GM19372 (cell line): Measurements from ENCODE around the gene COL5A2.

Experiments
- ATAC-seq: cut with Tn5 transposase; IDR thresholded peaks from one replicate; pipeline ENCODE4 v1.9.1; 2021; ENCODE audit warnings: mild to moderate bottlenecking, low read depth, moderate library complexity; ENCODE audit not compliant: unreplicated experiment

COL5A2 gene

DNA sequence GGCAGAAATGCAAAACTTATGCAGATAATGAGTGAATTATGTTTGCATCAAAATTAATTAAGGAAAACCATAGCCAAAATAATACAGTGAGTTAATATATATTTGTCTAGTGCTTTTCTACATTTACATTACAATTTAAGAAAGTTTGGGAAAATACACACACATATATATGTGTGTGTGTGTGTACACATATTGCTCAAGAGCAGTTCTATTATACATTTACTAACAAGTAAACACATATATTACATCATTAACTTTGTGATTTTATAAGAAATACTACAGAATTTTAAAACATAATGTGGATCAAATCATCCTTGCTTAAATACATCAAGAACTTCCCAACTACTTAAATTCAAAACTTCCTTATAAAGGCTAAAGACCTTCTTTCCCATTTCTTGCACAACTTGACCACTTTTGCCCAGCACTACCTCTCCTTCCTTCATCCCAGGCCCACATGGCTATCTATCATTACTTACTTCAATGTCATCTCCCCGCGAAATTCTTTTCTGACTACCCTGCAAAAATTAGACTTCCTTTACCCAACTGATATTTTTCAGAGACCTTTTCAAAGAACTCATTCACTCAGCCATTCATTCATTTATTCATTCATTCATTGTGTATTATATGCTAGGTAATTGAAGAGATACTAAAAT, 68.4 kb downstream of the COL5A2 start:
- ATAC-seq, result no peak

GRCh38 chr2:189109921-189110397, 69.6 kb downstream of the COL5A2 start:
- peak; percentile 87 for ATAC-seq

DNA sequence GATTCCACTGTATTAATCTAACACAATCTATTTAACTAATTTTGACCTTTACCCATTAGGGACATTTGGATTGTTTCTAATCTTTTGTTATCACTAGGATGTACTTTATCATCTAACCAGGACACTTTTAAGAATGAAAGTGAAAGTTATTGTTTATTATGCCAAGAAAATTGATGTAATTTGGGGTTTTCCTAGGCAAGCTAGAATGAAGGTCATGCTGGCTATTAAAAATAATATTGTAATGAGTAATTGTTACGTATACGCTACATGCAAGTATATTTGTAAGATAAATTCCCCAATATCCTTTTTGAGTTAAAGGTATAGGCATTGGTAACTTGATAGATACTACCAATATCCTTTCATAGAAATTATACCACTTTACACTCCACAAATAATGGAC, 74.6 kb downstream of the COL5A2 start:
- no peak for ATAC-seq

DNA sequence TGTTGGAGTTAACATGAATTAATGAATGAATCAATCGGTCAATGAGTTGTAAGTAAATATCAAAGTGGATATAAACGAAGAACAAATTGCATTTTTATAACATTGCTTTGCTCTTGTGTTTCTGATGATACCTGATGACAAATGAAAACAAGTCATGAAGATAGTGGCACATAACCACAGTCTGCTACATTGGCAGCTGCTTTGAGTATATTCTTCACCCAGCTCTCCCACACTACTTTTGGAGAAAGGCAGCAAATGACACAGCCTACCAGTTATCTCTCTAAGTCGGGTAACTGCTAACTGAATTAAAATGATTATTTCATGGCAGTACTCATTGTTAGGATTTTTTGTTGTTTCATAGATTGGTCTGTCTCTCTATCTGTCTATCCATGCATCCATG, 76.8 kb downstream of the COL5A2 start:
- no peak for ATAC-seq

DNA sequence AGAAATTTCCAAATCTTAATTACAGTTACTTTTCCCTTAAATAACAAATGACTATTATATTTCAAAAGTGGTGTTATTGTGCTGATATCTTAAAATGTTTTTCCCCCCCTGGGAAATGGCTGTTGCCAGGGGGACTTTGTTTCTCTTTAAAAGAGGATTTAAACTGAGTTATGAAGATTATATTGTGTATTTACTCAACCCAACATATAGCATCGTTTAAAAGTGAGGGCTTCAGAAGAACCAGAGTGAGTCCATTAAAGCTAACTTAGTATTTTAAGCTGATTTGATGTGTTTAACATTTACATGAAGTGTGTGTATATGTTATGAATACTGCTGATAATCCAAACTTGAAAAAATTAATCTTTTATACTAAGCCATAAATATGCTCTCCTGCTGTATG, 81.6 kb downstream of the COL5A2 start:
- no peak for ATAC-seq

DNA sequence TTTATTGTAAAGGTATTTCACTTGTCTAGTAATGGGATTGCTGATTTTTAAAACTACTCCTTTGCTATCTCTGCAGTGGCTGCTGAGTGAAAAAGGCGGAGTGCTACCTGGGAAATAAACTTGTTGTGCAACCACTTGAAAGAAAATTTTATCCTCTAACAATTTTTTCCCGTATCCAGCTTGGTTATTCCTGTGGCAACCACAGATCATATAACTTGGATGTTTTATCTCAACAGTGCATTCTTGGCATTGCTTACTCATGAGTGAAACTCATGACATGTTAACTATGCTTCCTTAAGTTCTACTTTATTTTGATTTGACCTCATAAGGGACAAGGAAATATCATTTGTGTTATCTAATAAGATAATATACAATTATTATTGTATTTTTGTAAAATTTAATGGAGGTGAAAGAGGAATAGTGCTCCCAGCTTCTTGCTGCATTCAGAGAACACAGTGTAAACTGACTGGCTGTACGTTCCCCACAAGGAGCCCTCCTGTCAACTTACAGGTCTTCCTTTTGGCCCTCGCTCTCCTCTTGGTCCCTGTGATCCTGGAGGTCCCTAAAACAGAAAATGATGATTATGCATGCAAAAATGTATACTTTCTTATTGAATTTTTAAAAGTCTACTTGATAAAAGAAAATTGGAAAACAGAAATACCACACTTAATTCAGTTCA, 82.7 kb downstream of the COL5A2 start:
- no peak for ATAC-seq

GRCh38 chr2:189095101-189095500, 84.5 kb downstream of the COL5A2 start:
- no peak for ATAC-seq

DNA sequence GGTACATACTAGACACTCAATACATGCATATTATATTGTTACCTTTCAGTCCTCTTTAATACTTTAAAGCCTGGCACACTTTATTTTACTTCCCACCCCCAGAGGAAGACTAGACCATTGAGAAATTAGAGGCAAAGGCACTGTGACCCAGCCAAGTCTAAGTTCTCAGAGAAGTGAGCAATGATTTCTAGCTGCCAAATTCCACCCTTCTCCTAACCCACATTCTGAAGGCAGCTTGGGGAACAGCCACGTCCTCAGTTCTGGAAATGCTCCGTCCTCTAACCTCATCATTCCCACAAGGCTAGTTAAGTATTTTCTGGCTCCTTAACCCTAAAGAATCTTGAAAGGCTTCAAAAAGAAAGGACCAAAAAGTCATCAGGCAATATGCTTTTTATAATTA, 86.6 kb downstream of the COL5A2 start:
- no peak for ATAC-seq

GRCh38 chr2:189091253-189091652, 88.3 kb downstream of the COL5A2 start:
- no peak for ATAC-seq

GRCh38 chr2:189088591-189089205, 90.9 kb downstream of the COL5A2 start:
- no peak for ATAC-seq

GRCh38 chr2:189086710-189087109, 92.9 kb downstream of the COL5A2 start:
- ATAC-seq, result no peak

DNA sequence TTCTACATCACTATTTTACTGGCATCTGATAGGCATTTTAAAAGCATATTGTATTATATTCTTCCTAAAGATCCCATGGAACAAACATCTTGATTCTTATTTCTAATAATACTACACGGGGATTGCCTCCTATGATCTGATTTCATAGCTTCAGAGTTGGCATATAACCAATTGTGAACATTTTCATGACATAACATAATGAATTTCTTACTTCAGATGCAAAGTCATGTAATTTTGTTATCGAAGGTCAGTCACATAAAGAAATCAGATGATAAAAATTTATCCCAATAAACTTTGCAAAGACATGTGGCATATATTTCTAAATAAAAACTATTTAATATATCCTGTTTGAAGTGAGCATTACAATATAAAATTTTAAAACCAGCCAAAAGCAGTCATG, 93.3 kb downstream of the COL5A2 start:
- no peak for ATAC-seq

GRCh38 chr2:189083606-189084005, 96.0 kb downstream of the COL5A2 start:
- ATAC-seq, result no peak

DNA sequence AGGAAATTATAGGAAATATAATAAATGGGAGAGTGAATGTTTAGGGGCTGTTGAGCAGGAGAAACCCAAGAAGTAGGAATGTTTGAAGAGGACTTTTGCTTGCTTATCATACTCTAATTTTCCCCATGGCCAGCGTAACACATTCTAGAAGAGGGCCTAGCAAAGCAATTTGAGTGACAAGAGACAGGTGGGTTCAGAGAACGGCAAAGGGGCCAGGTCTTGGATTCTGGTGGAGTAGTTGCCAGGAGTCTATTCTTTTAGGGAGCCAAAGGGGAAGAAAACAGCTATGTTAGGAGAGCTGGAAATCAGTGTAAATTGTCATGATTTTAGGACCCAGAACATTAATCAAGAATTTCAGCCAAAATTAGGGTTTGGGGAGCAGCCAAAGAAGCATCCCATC, 96.5 kb downstream of the COL5A2 start:
- no peak for ATAC-seq

DNA sequence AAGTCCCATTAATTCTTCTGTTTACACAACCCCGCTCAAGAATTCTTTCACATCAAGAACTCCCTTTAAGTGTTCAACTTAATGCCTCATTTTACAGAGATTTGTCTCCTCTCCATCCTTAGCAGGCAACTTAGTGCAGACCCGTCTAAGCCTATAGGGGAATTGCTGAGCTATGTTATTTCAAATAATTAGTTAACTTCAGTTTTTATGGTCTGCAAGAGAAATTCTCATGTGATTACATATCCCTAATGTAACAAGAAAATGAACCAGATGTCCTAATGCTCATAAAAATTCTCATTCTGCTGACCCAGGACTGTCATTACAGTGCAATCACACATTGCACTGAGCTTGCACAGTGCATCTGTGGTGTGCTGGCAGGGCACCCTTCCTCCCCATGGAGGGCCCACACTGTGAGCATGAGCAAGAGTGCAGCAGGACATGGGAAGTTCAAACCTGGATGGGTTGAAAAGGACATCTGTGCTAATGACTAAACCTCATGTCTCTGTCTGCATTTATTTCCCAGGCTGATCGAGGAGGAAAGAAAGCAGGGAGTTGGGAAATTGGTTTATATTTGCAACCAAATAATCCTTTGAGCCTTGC, 97.1 kb downstream of the COL5A2 start:
- ATAC-seq, result no peak

- no peak for ATAC-seq
Measured at GRCh38 chr2:189076572-189076971, 103.0 kb downstream of the COL5A2 start.

DNA sequence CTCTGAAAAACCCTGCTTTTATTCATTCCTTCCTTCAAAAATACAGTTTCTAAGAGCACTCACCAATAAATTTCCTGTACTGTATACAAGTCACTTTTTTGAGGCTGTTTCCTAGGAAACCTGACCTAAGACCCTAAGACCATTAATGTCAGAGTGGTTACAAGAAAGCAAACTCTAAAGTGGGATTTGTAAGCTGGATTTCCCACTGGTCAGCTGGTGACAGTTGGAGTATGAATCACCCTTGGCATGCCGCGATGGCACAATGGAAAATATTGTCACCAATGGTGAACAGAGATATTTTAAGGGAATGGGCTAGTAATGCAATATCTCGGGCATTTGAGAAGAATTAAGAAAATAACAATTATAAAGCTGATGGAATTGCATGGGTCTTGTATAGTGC, 103.4 kb downstream of the COL5A2 start:
- no peak for ATAC-seq

DNA sequence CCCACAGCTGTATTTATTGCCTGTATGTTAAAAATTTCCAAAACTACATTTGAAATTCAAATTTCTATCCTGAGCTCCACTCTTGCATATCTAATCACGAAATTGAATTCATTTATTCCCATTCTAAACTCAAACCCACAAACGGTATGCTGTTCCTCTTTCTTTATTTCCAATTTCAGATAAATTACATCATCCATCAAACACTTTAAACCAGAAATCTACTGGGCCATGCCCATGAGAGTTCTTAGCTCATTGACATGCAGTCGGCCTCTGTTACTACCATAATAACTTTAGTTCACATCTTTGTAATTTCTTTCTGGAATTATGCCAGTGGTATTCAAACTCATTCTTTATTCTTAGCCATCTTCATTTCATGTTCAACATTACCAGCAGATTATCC, 105.1 kb downstream of the COL5A2 start:
- ATAC-seq, result no peak

- ATAC-seq, result no peak
Measured at GRCh38 chr2:189072036-189072435, 107.5 kb downstream of the COL5A2 start.

DNA sequence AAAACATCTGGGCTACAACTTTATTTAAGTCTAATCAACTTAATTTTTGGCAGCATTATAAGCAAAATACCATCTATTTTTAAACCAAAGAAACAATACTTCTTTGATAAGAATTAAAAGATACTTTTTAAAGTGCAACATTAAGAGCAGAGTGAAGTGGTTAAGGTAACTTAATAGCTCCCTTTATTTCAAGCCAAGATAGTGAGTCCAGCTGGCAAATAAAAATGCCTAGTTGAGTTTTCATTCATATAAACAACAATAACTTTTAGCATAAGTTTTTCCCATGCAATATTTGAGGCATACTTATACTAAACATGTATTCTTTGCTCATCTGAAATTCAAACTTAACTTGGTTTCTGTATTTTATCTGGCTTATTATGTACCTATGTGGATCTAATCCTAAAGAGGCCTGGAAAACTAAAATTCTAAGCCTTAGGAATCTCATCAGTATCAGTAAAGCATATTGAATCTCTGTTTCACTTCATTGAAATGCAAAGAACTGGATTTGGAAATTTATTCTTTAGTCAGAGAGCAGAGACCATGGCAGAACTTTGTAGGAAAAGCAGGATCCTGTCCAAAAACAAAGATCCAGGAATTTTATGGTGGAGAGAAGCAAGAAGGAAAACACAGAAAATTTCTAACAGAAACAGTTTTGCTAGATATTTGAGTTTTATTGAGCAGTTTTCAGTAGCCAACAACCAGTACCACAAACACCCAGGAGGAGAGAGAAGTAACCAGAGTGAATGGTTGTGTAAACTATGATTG, 109.5 kb downstream of the COL5A2 start:
- no peak for ATAC-seq

- no peak for ATAC-seq
Measured at GRCh38 chr2:189066037-189066436, 113.5 kb downstream of the COL5A2 start.
